HG02973 (cell line): ENCODE measurements around the gene SNAI3.

ENCODE experiments used
- ATAC-seq: cut with Tn5 transposase; IDR thresholded peaks from one replicate; pipeline ENCODE4 v1.9.1; 2021; ENCODE audit warnings: moderate library complexity; ENCODE audit not compliant: unreplicated experiment

Gene SNAI3

DNA sequence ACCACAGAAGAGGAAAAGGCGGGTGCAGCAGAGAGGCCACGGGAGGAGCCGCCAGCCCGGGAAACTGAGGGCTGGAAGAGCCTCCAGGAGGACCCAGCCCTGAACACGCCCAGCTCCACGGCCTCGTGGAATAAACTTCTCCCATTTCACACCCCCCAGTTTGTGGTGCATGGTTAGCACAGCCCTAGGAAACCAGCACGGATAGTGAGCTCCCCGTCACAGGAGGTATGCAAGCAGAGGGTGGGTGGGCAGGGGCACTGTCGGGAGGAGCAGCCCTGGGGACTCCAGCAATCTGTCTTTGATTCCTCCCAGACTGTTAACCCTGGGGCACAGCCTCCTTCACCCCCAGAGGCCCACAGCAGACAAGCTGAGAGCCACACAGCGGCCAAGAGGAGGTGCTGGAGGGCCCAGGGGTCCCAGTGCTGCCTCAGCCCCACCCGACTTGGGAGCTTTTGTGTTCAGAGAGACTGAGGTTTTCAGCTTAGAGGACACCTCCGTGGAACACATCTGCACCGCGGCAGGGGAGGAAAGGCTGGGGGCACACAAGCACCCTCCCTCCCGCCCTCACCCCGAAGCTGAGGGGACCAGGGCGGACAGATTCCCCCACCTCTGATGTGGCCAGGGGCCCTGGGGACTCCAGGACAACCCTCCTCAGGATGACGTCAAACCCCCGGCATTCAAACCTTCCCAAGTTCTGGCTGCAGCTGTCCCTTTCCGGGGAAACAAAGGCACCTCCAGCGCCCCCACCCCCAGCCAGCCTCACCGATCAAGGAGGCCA is 49.6 kb downstream of the SNAI3 start:
- no peak for ATAC-seq

DNA sequence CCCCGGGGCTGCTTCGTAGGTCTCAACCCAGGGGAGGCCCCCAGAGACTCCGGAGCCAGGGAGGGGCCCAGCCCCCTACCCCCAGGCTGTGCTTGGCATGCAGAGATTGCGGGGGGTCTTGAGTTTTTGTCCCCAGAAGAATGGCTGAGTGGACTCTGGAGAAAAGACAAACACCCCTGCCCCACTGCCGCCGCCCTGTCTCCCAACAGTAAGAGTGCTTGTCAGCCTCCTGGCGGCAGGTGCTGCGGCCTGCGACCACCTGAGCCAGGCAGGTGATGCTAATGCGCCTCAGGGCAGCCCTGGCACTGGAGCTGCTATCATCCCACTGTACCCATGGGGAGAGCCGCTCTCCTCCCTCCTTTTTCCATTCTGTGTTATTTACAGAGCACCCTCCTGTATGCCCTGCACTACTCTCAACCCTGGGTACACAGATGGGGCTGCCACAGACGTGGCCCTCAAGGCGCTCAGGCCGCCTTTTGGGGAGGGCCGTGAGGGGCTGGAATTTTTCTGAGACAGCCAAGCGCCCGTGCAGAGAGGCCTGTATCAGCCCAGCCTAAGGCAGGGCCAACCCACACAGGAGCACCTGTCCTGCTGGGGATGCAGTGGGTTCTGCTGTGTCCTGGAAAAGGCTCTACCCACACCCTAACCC is 50.5 kb downstream of the SNAI3 start:
- ATAC-seq: no peak

DNA sequence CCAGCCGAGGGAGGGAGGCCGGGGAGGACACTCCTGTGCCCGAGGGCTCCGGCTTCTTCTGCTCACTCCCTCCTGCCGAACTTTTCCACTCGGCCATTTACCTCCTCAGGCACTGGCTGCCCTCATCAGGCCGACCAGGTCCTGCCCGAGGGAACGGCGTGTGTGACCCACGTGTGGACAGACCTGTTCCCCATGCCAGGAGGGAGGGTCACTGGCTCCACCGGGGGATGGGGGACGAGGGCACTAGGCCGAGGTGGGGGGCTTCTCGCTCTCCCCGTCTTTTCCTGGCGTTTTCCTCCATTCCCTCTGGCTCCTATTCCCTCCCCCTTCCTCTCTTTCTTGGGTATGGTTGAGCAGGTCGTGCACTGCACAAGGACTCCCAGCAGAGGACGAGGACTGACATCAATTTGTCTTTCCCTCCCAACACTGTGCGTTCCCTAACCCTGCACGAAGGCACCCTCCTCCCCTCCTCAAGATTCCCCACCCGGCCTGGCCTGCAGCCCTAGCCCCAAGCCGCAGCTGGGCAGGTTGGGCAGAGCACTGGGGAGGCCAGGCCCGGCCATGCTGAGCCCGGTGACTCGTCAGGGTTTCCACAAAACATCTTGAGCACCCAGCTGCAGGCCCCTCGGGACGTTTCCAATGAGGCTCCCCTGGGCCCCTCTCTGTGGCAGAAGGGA is 51.2 kb downstream of the SNAI3 start:
- no peak for ATAC-seq

DNA sequence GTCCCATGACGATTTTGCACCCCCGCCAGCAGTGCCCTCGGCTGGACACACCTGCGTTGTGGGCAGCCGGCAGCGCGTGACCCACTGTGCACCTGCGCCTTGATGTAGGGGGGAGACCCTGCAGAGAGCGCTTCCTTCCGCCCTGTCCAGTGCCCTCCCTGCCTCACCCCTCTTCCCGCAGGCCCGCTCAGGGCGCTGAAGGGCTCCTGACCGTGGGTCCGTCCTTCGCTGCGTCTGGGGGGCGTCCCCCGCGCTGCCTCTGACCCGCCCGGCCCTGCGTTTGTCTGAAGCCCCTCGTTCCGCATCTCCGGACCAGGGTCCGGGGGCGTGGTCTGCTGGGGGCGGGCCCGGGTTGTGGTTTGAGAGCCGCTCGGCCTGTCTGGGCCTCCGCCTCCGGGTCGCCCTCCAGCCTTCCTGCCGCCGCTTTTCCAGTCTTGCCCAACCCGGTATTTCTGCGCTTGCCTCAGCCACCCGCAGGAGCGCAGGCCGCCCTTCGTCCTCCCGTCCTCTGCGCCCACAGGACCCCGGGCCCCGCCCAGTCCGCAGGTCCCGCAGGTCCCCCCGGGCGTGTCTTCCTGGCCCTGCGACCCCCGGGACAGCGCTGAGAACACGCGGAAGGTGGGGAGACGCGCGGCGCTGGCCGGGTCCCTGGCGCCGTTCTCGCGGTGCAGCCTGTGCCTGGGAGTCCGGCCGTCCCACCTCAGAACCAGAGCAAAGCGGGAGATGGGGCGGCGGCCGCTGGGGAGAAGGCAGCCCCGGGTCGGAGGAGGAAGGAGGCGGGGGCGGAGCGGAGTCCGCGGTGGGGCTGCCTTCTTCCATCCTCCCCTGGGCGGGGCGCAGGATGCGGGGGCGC is 51.9 kb downstream of the SNAI3 start:
- ATAC-seq: peak; percentile 40

DNA sequence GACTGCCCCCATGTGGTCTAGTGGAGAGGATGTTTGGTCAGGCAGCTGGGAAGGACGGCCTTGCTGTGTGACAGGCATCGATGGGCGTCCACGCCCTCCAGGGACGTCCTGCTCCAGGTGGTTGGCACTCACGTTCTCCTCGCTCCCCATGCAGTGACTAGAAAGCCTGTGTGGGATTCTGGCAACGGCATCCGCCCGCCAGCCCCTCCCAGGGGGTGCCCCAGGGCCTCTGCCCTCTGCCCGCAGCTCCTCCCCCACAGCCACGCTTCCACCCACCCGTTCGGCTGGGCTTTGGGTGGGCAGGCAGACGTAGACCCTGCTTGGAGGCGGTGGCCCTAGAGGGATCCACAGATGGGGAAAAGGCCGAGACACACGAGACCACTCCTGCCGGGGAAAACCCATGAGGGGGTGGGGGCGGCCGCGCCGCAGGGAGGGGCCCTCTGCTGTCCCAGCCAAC is 52.6 kb downstream of the SNAI3 start:
- peak; percentile 27 for ATAC-seq

DNA sequence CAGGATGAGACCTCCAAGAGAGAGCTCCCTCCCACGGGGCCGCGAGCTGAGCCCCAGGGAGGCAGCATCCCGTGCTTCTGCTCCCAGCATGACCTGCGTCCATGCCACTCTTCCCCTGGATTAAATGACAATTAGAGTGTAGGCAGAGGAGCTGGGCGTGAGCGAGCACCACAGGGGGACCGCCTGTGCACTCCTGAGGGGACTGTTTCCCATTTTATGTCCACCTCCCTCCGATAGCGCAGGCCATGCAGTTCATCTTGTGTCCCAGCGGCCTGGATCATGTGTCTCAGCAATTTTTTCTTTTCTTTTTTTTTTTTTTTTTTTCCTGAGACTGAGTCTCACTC is 53.7 kb downstream of the SNAI3 start:
- ATAC-seq: no peak

DNA sequence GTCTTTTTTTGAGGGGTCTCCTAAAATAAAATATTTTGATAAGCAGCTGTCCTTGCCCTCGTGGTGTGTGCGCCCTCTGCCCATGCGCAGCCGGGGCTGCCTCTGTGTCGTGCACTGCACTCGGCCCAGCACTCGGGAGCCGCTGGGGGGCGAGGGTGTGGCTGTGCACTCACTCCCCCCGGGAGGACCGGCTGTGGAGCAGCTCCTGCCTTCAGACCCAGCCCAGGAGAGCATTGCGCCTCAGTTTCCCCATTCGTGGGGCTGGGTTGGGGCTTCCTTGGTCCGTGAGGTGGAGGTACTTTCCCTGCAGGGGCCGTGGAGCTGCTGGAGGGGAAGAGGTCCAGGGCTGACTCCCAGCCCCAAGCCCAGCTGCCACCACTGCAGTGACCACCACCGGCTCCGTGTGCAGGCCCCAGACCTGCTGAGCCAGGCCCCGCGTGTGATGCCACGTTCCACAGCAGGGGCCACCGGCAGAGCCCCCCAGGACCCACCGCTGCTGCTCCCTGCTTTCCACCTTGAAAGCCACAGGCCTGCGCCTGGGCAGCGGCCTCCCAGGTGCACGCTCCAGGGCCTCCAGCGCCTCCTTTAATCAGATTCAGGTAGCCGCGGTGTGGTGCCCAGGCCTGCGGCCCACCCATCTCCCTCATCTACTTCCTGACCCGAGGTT is 54.3 kb downstream of the SNAI3 start:
- ATAC-seq: no peak

DNA sequence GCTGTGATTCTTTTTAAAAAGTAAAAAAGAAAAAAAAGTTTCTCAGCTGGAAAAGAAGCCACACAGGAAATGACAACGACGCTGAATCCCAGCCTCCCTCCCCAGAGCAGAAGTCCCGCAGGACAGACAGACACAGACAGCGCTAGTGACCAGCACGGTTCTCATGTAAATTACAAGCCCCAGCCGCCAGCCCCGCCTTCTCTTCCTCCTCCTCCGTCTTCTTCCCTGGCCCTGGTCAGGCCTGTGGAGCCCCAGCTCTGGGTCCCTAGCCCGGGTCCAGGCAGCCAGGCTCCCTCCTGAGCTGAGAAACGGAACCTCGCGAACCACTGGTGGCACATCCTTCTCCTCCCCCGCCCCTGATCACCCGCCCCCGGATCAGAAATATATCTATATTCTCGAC is 54.9 kb downstream of the SNAI3 start:
- ATAC-seq: no peak

DNA sequence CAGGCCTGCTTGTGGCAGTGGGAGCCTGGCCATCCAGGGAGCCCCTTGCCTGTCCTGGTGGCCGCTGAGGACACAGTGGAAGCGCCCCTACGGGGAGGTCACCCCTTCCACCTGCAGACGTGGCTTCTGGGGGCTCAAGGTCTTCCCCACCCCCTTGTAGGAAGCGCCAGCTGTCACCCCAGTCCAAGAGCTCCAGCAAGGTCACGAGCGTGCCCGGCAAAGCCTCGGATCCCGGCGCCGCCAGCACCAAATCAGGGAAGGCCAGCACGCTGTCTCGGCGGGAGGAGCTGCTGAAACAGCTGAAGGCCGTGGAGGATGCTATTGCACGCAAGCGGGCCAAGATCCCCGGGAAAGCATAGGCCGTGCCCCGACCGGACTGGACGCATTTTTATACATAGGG is 55.4 kb downstream of the SNAI3 start:
- ATAC-seq: no peak

DNA sequence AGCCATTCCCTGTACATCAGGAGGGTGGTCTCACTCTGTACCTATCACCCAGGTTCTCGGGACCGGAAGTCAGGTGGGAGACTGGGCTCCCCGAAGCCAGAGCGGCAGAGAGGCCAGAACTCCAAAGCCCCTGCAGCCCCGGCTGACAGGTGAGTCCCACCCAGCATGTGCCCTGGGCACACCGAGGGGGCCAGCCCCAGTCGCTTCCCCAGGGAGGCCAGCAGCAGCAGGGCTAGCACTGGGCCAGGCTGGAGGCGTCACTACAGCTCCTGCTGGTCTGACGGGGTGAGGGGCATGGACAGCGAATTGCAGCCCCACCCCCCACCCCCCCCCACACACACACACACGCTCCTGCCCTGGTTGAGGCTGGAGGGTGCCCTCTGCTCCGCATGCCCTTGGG is 55.9 kb downstream of the SNAI3 start:
- no peak for ATAC-seq

DNA sequence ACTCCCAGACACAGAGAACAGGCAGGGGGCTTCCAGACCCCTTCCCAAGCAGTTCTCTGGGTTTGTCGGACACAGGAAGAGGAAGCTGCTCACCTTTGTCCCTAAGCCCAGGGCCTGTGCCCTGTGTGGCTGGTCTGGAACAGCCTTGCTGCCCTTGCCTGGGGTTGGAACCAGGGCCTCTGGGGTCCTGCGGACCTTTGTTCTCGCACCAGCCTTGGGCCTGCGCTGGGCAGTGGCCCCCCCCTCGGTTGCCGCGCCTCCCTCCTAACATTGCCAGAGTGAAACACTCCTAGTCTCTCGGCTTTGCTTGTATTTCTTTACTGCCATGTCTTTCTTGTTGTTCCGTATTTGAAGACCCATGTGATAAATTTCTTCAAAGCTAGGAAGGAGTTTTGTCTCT is 56.5 kb downstream of the SNAI3 start:
- ATAC-seq: no peak

DNA sequence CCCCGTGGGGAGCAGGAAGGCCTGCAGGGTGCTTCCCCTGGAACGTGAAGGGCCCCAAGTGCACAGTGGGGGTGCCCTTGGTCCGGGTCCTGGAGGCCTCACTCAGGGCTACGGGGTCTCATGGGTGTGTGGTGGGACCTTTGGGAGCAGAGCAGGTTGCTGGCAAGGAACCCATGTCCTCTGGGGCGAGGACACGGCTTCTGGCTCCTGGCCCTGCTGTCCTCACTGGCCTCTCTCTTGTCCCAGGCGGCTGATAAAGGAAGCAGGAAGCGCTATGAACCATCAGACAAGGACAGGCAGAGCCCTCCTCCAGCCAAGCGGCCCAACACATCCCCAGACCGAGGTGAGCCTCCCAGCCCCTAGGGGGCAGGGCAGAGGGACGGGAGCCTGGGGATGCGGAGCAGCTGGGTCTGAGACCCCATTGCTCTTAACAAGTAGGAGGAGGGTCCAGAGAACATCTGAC is 57.8 kb downstream of the SNAI3 start:
- no peak for ATAC-seq
